H9 (cell line): ENCODE measurements around the gene DPM3. TPM values are rescaled to one million over a fixed set of nuclear protein-coding genes. Genes with fewer than 3 reads are reported as not detected.

Experiments used
- DNase-seq: peaks from one replicate; pipeline ENCODE4 v3.0.0-alpha.2; 2017
- H2AFZ ChIP-seq: one replicate; pipeline ENCODE4 v1.6.1; 2013; ENCODE audit warnings: mild to moderate bottlenecking, low read length, control low read depth, moderate library complexity
- H2AK5ac ChIP-seq: 2 replicates; pipeline ENCODE4 v1.6.1; 2013; ENCODE audit warnings: low read length, control low read depth, mixed read lengths; ENCODE audit not compliant: insufficient read length
- H2BK120ac ChIP-seq: one replicate; pipeline ENCODE4 v1.6.1; 2013; ENCODE audit warnings: low read depth, mild to moderate bottlenecking, low read length, control low read depth, inconsistent platforms; ENCODE audit not compliant: poor library complexity, severe bottlenecking
- H2BK12ac ChIP-seq: 2 replicates; pipeline ENCODE4 v1.6.1; 2013; ENCODE audit warnings: low read length, control low read depth, mixed read lengths, low read depth; ENCODE audit not compliant: insufficient read length
- H2BK15ac ChIP-seq: 2 replicates; pipeline ENCODE4 v1.6.1; 2013; ENCODE audit warnings: low read depth, low read length, control low read depth
- H2BK20ac ChIP-seq: one replicate; pipeline ENCODE4 v1.6.1; 2013; ENCODE audit warnings: low read depth, mild to moderate bottlenecking, low read length, control low read depth, inconsistent platforms; ENCODE audit not compliant: poor library complexity, severe bottlenecking
- H2BK5ac ChIP-seq: 2 replicates; pipeline ENCODE4 v1.6.1; 2013; ENCODE audit warnings: low read length, control low read depth, mixed read lengths; ENCODE audit not compliant: insufficient read length
- H3K14ac ChIP-seq: 2 replicates; pipeline ENCODE4 v1.6.1; 2013; ENCODE audit warnings: low read length, control low read depth; ENCODE audit not compliant: insufficient read depth
- H3K18ac ChIP-seq: 2 replicates; pipeline ENCODE4 v1.6.1; 2013; ENCODE audit warnings: low read depth, mild to moderate bottlenecking, mixed read lengths, low read length, control low read depth; ENCODE audit not compliant: insufficient read length
- H3K23ac ChIP-seq: 2 replicates; pipeline ENCODE4 v1.6.1; 2013; ENCODE audit warnings: low read length, control low read depth, mixed read lengths, low read depth; ENCODE audit not compliant: insufficient read length
- H3K23me2 ChIP-seq: 2 replicates; pipeline ENCODE4 v1.6.1; 2013; ENCODE audit warnings: low read depth, mild to moderate bottlenecking, mixed read lengths, low read length, control low read depth; ENCODE audit not compliant: insufficient read length, poor library complexity, severe bottlenecking
- H3K27ac ChIP-seq: 2 replicates; pipeline ENCODE4 v1.5.1; 2013; ENCODE audit warnings: low read length, control low read depth, mixed read lengths, low read depth; ENCODE audit not compliant: insufficient read length
- H3K27me3 ChIP-seq: 2 replicates; pipeline ENCODE4 v1.6.1; 2013; ENCODE audit warnings: low read length, control low read depth, inconsistent platforms; ENCODE audit not compliant: insufficient read depth
- H3K4ac ChIP-seq: 2 replicates; pipeline ENCODE4 v1.6.1; 2013; ENCODE audit warnings: low read depth, mild to moderate bottlenecking, control low read depth, inconsistent platforms, low read length, moderate library complexity
- H3K4me1 ChIP-seq: 2 replicates; pipeline ENCODE4 v1.6.1; 2013; ENCODE audit warnings: low read length, control low read depth, inconsistent platforms; ENCODE audit not compliant: insufficient read depth
- H3K4me2 ChIP-seq: 2 replicates; pipeline ENCODE4 v1.6.1; 2013; ENCODE audit warnings: low read length, control low read depth, mixed read lengths; ENCODE audit not compliant: insufficient read length, insufficient read depth
- H3K56ac ChIP-seq: 2 replicates; pipeline ENCODE4 v1.6.1; 2013; ENCODE audit warnings: low read depth, mild to moderate bottlenecking, mixed read lengths, low read length, control low read depth; ENCODE audit not compliant: insufficient read length
- H3K79me1 ChIP-seq: 2 replicates; pipeline ENCODE4 v1.6.1; 2013; ENCODE audit warnings: low read depth, mild to moderate bottlenecking, moderate library complexity, low read length, control low read depth, inconsistent platforms; ENCODE audit not compliant: insufficient read depth, poor library complexity, severe bottlenecking
- H3K79me2 ChIP-seq: 2 replicates; pipeline ENCODE4 v1.6.1; 2013; ENCODE audit warnings: low read length, control low read depth, inconsistent platforms; ENCODE audit not compliant: insufficient read depth
- H3K9ac ChIP-seq: 2 replicates; pipeline ENCODE4 v1.6.1; 2013; ENCODE audit warnings: low read length, control low read depth, mixed read lengths; ENCODE audit not compliant: insufficient read length; ENCODE audit errors: extremely low read depth
- H3K9me3 ChIP-seq: one replicate; pipeline ENCODE4 v1.6.1; 2013; ENCODE audit warnings: low read depth, low read length, inconsistent platforms; ENCODE audit not compliant: control insufficient read depth
- H3T11ph ChIP-seq: one replicate; pipeline ENCODE4 v1.6.1; 2013; ENCODE audit warnings: mild to moderate bottlenecking, low read length, control low read depth, inconsistent platforms
- H4K20me1 ChIP-seq: one replicate; pipeline ENCODE4 v1.6.1; 2013; ENCODE audit not compliant: control insufficient read depth, insufficient read length, insufficient read depth
- H4K5ac ChIP-seq: 2 replicates; pipeline ENCODE4 v1.6.1; 2013; ENCODE audit warnings: low read depth, mild to moderate bottlenecking, mixed read lengths, low read length, control low read depth; ENCODE audit not compliant: insufficient read length
- H4K8ac ChIP-seq: replicated peaks from 2 replicates; pipeline ENCODE4 v1.6.1; 2013; ENCODE audit warnings: low read length, control low read depth, mixed read lengths, low read depth; ENCODE audit not compliant: insufficient read length
- H4K91ac ChIP-seq: 2 replicates; pipeline ENCODE4 v1.6.1; 2013; ENCODE audit warnings: low read depth, mild to moderate bottlenecking, moderate library complexity, mixed read lengths, low read length, control low read depth; ENCODE audit not compliant: insufficient read length
- H3K27ac Mint-ChIP-seq, 3 experiments: 2 replicates in 2 of 3; 3 replicates in 1 of 3; pipeline ENCODE4 v1.8.0; 2020 to 2021; ENCODE audit warnings: mixed read lengths in 3 of 3, mild to moderate bottlenecking in 1 of 3, moderate library complexity in 1 of 3
- H3K27me3 Mint-ChIP-seq: 2 replicates; pipeline ENCODE4 v1.8.0; 2021; ENCODE audit warnings: low read depth, mild to moderate bottlenecking, moderate library complexity, mixed read lengths
- H3K36me3 Mint-ChIP-seq, 3 experiments: 2 replicates in 2 of 3; 3 replicates in 1 of 3; pipeline ENCODE4 v1.8.0; 2020 to 2021; ENCODE audit warnings: low read depth in 3 of 3, mixed read lengths in 3 of 3; ENCODE audit not compliant: insufficient read depth in 1 of 3
- H3K4me1 Mint-ChIP-seq, 2 experiments: 2 replicates each; pipeline ENCODE4 v1.8.0; 2020; ENCODE audit warnings: mixed read lengths in 2 of 2
- H3K4me3 Mint-ChIP-seq, 2 experiments: 2 replicates in 1 of 2; 3 replicates in 1 of 2; pipeline ENCODE4 v1.8.0; 2020 to 2021; ENCODE audit warnings: mild to moderate bottlenecking in 2 of 2, mixed read lengths in 2 of 2, moderate library complexity in 1 of 2
- H3K9me3 Mint-ChIP-seq, 2 experiments: 2 replicates in 1 of 2; 3 replicates in 1 of 2; pipeline ENCODE4 v1.8.0; 2020; ENCODE audit warnings: mild to moderate bottlenecking in 2 of 2, mixed read lengths in 2 of 2, moderate library complexity in 1 of 2
- WGBS: extraction: QIAGEN DNeasy Blood & Tissue Kit; methylation state at CpG from one replicate; pipeline ENCODE4 v1.1.7; 2013; ENCODE audit warnings: missing lambda C conversion rate, low lambda C conversion rate, mixed read lengths; ENCODE audit not compliant: insufficient read length; ENCODE audit errors: extremely low coverage; 5-methylcytosine and 5-hydroxymethylcytosine counted together
- total RNA-seq: library from RNA; stranded (reverse); gene quantifications from 2 replicates; pipeline ENCODE4 v1.2.1, GENCODE V29; 2021
- TF ChIP-seq, protein P1 (sequence below): fragments of 200-600 bp; sonication (generic); conservative IDR thresholded peaks from 3 replicates; pipeline ENCODE4 v1.8.0; 2021; ENCODE audit warnings: antibody characterized with exemption, mild to moderate bottlenecking

The DPM3 gene
- total RNA-seq, 1 experiment from 2014 or later, result 48.5 TPM

- TF ChIP-seq, protein P1, sequence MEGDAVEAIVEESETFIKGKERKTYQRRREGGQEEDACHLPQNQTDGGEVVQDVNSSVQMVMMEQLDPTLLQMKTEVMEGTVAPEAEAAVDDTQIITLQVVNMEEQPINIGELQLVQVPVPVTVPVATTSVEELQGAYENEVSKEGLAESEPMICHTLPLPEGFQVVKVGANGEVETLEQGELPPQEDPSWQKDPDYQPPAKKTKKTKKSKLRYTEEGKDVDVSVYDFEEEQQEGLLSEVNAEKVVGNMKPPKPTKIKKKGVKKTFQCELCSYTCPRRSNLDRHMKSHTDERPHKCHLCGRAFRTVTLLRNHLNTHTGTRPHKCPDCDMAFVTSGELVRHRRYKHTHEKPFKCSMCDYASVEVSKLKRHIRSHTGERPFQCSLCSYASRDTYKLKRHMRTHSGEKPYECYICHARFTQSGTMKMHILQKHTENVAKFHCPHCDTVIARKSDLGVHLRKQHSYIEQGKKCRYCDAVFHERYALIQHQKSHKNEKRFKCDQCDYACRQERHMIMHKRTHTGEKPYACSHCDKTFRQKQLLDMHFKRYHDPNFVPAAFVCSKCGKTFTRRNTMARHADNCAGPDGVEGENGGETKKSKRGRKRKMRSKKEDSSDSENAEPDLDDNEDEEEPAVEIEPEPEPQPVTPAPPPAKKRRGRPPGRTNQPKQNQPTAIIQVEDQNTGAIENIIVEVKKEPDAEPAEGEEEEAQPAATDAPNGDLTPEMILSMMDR, result peak; percentile 89
- WGBS, result no CpG with 5 or more reads among the region's 8 CpGs
- H3K56ac ChIP-seq, result no peak overlapping the region
- H4K20me1 ChIP-seq, result no peaks in the 10 kb centered on the region
- H3K4me1 ChIP-seq, result no peaks in the 10 kb centered on the region
- H3K27ac ChIP-seq, result no peak overlapping the region
- no peak overlapping the region for H3K14ac ChIP-seq
- Mint-ChIP-seq H3K4me3 (peak overlapping the region in 1 of 2 experiments; percentile 92; a peak in 2 of 5 replicates), H3K27me3 (no peaks in the 10 kb centered on the region; the same call in none of the 2 replicates), H3K9me3 (no peaks in the 10 kb centered on the region), H3K27ac (no peak overlapping the region), H3K36me3 (peaks cover 32 to 51% (median 44%) of the 10 kb centered on the region in 3 experiments), H3K4me1 (peaks cover 23 to 37% of the 10 kb centered on the region in 2 experiments)
- H2AFZ ChIP-seq, result no peak overlapping the region
- H2BK20ac ChIP-seq, result no peak overlapping the region
- H2AK5ac ChIP-seq, result no peak overlapping the region
- no peak overlapping the region for H2BK15ac ChIP-seq
- no peaks in the 10 kb centered on the region; the same call in 1 of the 2 replicates for H3K79me2 ChIP-seq
- no peak overlapping the region for H3K23ac ChIP-seq
- DNase-seq, result peak; percentile 69
- H3K4ac ChIP-seq, result no peak overlapping the region
- H2BK120ac ChIP-seq, result no peak overlapping the region
- no peaks in the 10 kb centered on the region for H3K27me3 ChIP-seq
- H3K79me1 ChIP-seq, result no peaks in the 10 kb centered on the region
- no peaks in the 10 kb centered on the region for H3K9me3 ChIP-seq
- no peak overlapping the region for H3T11ph ChIP-seq
- no peak overlapping the region for H2BK12ac ChIP-seq
- H4K8ac ChIP-seq, result no peak overlapping the region
- H2BK5ac ChIP-seq, result no peak overlapping the region
- H3K9ac ChIP-seq, result no peak overlapping the region
- H3K4me2 ChIP-seq, result no peak overlapping the region
- no peak overlapping the region for H3K18ac ChIP-seq
- peaks cover 18% of the 10 kb centered on the region for H3K23me2 ChIP-seq
- no peak overlapping the region for H4K5ac ChIP-seq
- H4K91ac ChIP-seq, result no peak overlapping the region
Measured at GRCh38 chr1:155176544-155177071, 36.3 kb upstream of the DPM3 start.
